Activated CD4-positive, alpha-beta T cell treated with anti-CD3 and anti-CD28 coated beads for 36 hours (primary cell): ENCODE results near the gene CHTF18. TPM values are rescaled to one million over a fixed set of nuclear protein-coding genes. Genes with fewer than 3 reads are reported as not detected.
A peak's percentile ranks its signal among the peaks of the same experiment; 100 is the strongest.

Source experiments
- ATAC-seq: fragments of 200-7000 bp; cut with Tn5 transposase; one replicate; pipeline ENCODE4 v1.10.0; 2021; ENCODE audit warnings: mild to moderate bottlenecking, moderate library complexity
- CTCF ChIA-PET: fragments of 350-600 bp; sonication (Branson Sonifier 250); formaldehyde crosslinking; loops from one replicate; lab custom pipeline; 2021; ENCODE audit warnings: antibody characterized with exemption; lab: Charles Lee
- POLR2A ChIA-PET: fragments of 350-600 bp; sonication (Branson Sonifier 250); formaldehyde crosslinking; loops from one replicate; lab custom pipeline; 2021; ENCODE audit warnings: antibody characterized with exemption, inconsistent platforms; lab: Charles Lee
- DNase-seq: peaks from one replicate; pipeline ENCODE4 v3.0.0-alpha.2; 2020
- H3K27ac Mint-ChIP-seq: one replicate; pipeline ENCODE4 v1.8.0; 2021; ENCODE audit warnings: mixed read lengths
- H3K27me3 Mint-ChIP-seq: one replicate; pipeline ENCODE4 v1.8.0; 2021; ENCODE audit warnings: mixed read lengths
- H3K36me3 Mint-ChIP-seq: one replicate; pipeline ENCODE4 v1.8.0; 2021; ENCODE audit warnings: low read depth, mixed read lengths
- H3K4me1 Mint-ChIP-seq: one replicate; pipeline ENCODE4 v1.8.0; 2021; ENCODE audit warnings: mixed read lengths
- H3K4me3 Mint-ChIP-seq: one replicate; pipeline ENCODE4 v1.8.0; 2021; ENCODE audit warnings: mild to moderate bottlenecking, moderate library complexity, mixed read lengths
- H3K9me3 Mint-ChIP-seq: one replicate; pipeline ENCODE4 v1.8.0; 2021; ENCODE audit warnings: low read depth, mixed read lengths
- intact Hi-C, 2 experiments: fragments of 100-400 bp; cut with DNase I in 1 of 2; cut with micrococcal nuclease in 1 of 2; formaldehyde crosslinking; loops; one replicate each; pipeline versions ENCODE4 v1.14.2 to v1.15.1; 2022 to 2024; cut with DNase I, micrococcal nuclease
- total RNA-seq, 2 experiments: library from RNA; stranded (reverse); gene quantifications; one replicate each; pipeline ENCODE4 v1.2.3, GENCODE V29; 2021

The CHTF18 gene
- total RNA-seq, 2 experiments from 2014 or later = 82.2 to 105 TPM

GRCh38 chr16:802914-803753, 14.7 kb downstream of the CHTF18 start:
- Mint-ChIP-seq H3K27me3 (peaks cover 2% of the 10 kb centered on the region), H3K27ac (no peak overlapping the region), H3K36me3 (peaks cover 2% of the 10 kb centered on the region), H3K4me1 (peaks cover 3% of the 10 kb centered on the region), H3K4me3 (no peak overlapping the region), H3K9me3 (no peaks in the 10 kb centered on the region)
- ATAC-seq (no peak), DNase-seq (no peak)
- intact Hi-C loops = no loop called here
- POLR2A ChIA-PET = no interaction called here
- CTCF ChIA-PET = no interaction called here

GRCh38 chr16:803754-804080, 15.3 kb downstream of the CHTF18 start:
- peaks cover 2% of the 10 kb centered on the region for H3K36me3 Mint-ChIP-seq
- H3K9me3 Mint-ChIP-seq = no peaks in the 10 kb centered on the region
- intact Hi-C loops = no loop called here
- H3K27me3 Mint-ChIP-seq = peaks cover 2% of the 10 kb centered on the region
- no peak overlapping the region for H3K27ac Mint-ChIP-seq
- ATAC-seq (no peak), DNase-seq (no peak)
- H3K4me3 Mint-ChIP-seq = no peak overlapping the region
- ChIA-PET POLR2A (no interaction called here), CTCF (interaction anchor here (0.6 kb wide), 1 partner anchor 277 kb away, joined by 3 read pairs; no protein-coding TSS in a partner anchor)
- H3K4me1 Mint-ChIP-seq = peaks cover 8% of the 10 kb centered on the region

- ChIA-PET CTCF (interaction anchor here (0.6 kb wide), 1 partner anchor 276 kb away, joined by 3 read pairs; no protein-coding TSS in a partner anchor), POLR2A (no interaction called here)
- intact Hi-C loops = loop anchor here in 1 of 2 experiments (5.0 kb wide), 2 partner anchors 168 to 277 kb away; partner anchors contain the start of genes CAPN15 and LMF1
- H3K4me1 Mint-ChIP-seq = peaks cover 8% of the 10 kb centered on the region
- no peak overlapping the region for H3K4me3 Mint-ChIP-seq
- peaks cover 2% of the 10 kb centered on the region for H3K27me3 Mint-ChIP-seq
- no peak overlapping the region for H3K27ac Mint-ChIP-seq
- ATAC-seq = no peak
- H3K36me3 Mint-ChIP-seq = peaks cover 2% of the 10 kb centered on the region
- no peak for DNase-seq
- no peaks in the 10 kb centered on the region for H3K9me3 Mint-ChIP-seq
Measured at GRCh38 chr16:804193-805048, 16.0 kb downstream of the CHTF18 start.

- H3K27me3 Mint-ChIP-seq = peaks cover 2% of the 10 kb centered on the region
Measured at GRCh38 chr16:805474-805873, 17.1 kb downstream of the CHTF18 start.

DNA sequence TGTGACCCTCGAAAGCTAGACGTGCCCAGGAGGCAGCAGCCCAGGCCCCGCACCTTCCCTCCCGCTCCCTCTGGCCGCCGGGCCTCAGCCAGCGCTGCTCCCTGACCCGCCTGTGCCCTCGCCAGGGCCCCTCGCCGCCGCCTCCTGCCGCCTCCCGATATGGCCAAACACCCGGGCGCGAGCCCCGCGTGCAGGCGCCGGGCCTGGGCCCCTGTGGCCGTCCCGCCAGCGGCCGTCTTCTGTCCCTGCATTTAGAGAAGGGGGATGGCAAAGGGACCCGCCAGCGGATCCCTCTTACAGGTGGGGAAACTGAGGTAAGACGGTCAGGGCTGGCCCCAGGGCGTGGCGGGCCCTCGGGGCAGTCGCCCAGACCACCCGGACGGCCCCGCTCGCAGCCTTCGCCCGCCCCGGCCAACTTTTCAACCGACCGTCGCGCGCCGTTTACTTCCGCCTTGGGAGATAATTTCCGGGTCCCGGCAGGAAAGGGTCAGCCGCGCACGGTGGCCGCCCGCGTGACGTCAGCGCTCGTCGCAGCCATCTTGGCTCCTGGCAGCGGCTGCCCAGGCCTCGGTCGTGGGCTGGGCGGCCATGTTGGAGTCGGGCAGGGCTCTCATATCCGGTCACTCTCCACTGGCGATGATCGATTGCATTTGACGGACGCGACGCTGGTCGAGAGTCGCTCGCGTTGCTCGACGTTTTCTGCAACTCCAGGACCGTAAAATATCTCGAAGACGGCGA, 19.1 kb downstream of the CHTF18 start:
- POLR2A ChIA-PET = interaction anchor here (0.6 to 1.3 kb wide), 4 partner anchors 19 to 1711 kb away, joined by 3 to 5 read pairs (median 4); partner anchors contain the start of genes CHTF18, RPUSD1 and UNKL

More at GRCh38 chr16:805474-805873, 17.1 kb downstream of the CHTF18 start:
- no peak for DNase-seq
- ATAC-seq = no peak
- no peak overlapping the region for H3K4me3 Mint-ChIP-seq
- CTCF ChIA-PET = interaction anchor here (0.6 kb wide), 1 partner anchor 66 kb away, joined by 3 read pairs; no protein-coding TSS in a partner anchor
- H3K36me3 Mint-ChIP-seq = peaks cover 2% of the 10 kb centered on the region
- no peak overlapping the region for H3K27ac Mint-ChIP-seq
- peaks cover 8% of the 10 kb centered on the region for H3K4me1 Mint-ChIP-seq
- no peaks in the 10 kb centered on the region for H3K9me3 Mint-ChIP-seq
- intact Hi-C loops = loop anchor here in 1 of 2 experiments (5.0 kb wide), 2 partner anchors 167 to 278 kb away; partner anchors contain the start of genes CAPN15 and LMF1
- POLR2A ChIA-PET = no interaction called here

DNA sequence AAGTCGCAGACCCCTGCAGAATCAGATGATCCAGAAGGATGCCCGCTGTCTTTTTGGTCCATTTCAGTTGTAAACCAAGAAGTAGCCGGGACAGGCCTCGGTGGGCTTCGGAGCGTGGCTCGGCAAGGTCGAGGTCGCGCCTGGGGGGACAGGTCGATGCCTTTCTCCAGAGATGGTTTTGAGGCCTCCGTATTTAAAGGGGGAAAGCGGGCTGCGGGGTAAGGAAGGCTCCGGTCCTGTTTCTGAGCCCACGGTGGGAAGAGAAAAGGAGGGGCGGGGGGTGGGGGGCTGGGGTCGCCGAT, 19.6 kb downstream of the CHTF18 start:
- ChIA-PET POLR2A (no interaction called here), CTCF (no interaction called here)
- ATAC-seq = no peak
- intact Hi-C loops = loop anchor here in 1 of 2 experiments (5.0 kb wide), 2 partner anchors 164 to 281 kb away; partner anchors contain the start of genes CAPN15 and LMF1
- DNase-seq = no peak
- H3K27ac Mint-ChIP-seq = peak overlapping the region; percentile 95
- H3K27me3 Mint-ChIP-seq = peaks cover 8% of the 10 kb centered on the region
- peaks cover 2% of the 10 kb centered on the region for H3K36me3 Mint-ChIP-seq
- H3K9me3 Mint-ChIP-seq = no peaks in the 10 kb centered on the region
- peak overlapping the region; percentile 96 for H3K4me3 Mint-ChIP-seq
- H3K4me1 Mint-ChIP-seq = peaks cover 8% of the 10 kb centered on the region

More for the DNA sequence above, 19.1 kb downstream of the CHTF18 start:
- Mint-ChIP-seq H3K27ac (peak overlapping the region; percentile 95), H3K4me3 (peak overlapping the region; percentile 96), H3K36me3 (peaks cover 2% of the 10 kb centered on the region), H3K4me1 (peaks cover 8% of the 10 kb centered on the region), H3K27me3 (peaks cover 4% of the 10 kb centered on the region), H3K9me3 (no peaks in the 10 kb centered on the region)
- CTCF ChIA-PET = interaction anchor here (1.1 kb wide), 2 partner anchors 95 to 295 kb away, joined by 3 to 4 read pairs; no protein-coding TSS in a partner anchor
- peak; percentile 93 for DNase-seq
- ATAC-seq = peak; percentile 98
- intact Hi-C loops = loop anchor here in 1 of 2 experiments (1.0 to 5.0 kb wide), 6 partner anchors 19 to 280 kb away; partner anchors contain the start of genes CAPN15, CHTF18, LMF1 and METTL26

DNA sequence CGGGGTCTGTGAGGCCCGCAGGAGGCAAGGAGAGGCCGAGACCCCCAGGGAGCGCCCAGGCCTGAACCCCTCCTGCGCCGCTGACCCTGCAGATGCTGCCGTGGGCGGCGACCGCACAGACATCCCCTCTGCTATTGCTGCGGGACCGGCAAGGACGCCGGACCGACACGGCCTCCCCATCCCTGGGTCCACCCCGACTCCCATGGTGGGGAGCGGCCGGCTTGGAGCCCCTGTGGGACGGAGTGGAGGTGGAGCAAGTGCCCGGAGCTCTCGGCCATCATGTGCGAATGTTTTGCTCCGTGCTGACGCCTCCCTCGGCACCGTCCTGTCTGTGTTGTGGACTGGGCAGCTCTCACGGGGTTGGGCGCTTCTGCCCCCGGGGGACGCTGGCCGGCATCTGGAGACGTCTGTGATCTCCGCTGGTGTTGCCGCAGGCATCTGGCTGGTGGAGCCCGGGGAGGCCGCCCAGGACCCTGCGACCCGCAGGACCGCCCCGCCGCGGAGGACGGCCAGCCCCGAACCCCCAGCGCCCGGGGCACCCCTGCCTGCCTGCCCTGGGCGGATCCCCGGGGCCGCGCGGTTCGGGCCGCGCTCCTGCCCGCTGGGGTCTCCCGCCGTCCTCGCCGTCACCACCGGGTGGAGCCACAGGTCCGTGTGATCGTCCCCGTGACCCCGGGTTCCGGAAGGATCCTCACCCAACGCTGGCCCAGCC, 24.9 kb downstream of the CHTF18 start:
- H3K4me3 Mint-ChIP-seq = no peak overlapping the region
- no peaks in the 10 kb centered on the region for H3K9me3 Mint-ChIP-seq
- intact Hi-C loops = loop anchor here in 1 of 2 experiments (1.0 to 5.0 kb wide), 3 partner anchors 242 to 379 kb away; no protein-coding TSS in a partner anchor
- H3K4me1 Mint-ChIP-seq = peaks cover 4% of the 10 kb centered on the region
- peak; percentile 76 for DNase-seq
- H3K27me3 Mint-ChIP-seq = peaks cover 15% of the 10 kb centered on the region
- peak; percentile 87 for ATAC-seq
- H3K27ac Mint-ChIP-seq = no peak overlapping the region
- no peaks in the 10 kb centered on the region for H3K36me3 Mint-ChIP-seq
- POLR2A ChIA-PET = no interaction called here
- CTCF ChIA-PET = interaction anchor here (1.0 kb wide), 1 partner anchor 290 kb away, joined by 4 read pairs; no protein-coding TSS in a partner anchor

DNA sequence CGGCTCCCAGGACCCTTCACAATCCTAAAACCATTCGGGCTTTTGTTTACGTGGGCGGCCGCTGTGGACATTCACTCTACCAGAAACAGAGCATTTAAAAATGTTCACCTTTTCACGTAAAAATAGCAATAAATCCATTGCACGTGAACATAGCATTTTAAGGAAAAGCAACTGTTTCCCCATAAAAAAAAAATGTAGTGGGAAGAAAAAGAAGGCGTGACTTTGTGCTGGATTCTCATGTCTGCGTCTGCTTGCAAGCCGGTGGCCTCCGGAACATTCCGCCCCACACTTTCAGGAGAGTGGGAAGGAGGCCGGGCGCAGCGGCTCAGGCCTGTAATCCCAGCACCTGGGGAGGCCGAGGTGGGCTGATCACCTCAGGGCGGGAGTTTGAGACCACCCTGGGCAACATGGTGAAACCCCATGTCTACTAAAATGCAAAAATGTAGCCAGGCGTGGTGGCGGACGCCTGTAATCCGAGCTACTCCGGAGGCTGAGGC, 25.5 kb downstream of the CHTF18 start:
- Mint-ChIP-seq H3K36me3 (no peaks in the 10 kb centered on the region), H3K9me3 (no peaks in the 10 kb centered on the region), H3K27ac (no peak overlapping the region), H3K27me3 (peaks cover 15% of the 10 kb centered on the region), H3K4me1 (no peaks in the 10 kb centered on the region), H3K4me3 (no peak overlapping the region)
- CTCF ChIA-PET = interaction anchor here (0.6 to 1.0 kb wide), 2 partner anchors 290 to 338 kb away, joined by 3 to 4 read pairs; no protein-coding TSS in a partner anchor
- ATAC-seq (no peak), DNase-seq (no peak)
- intact Hi-C loops = loop anchor here (1.0 to 5.0 kb wide), 4 partner anchors 241 to 378 kb away; no protein-coding TSS in a partner anchor
- POLR2A ChIA-PET = no interaction called here

GRCh38 chr16:814974-815373, 26.6 kb downstream of the CHTF18 start:
- H3K36me3 Mint-ChIP-seq = no peaks in the 10 kb centered on the region
- H3K27me3 Mint-ChIP-seq = peaks cover 17% of the 10 kb centered on the region
- ChIA-PET CTCF (interaction anchor here (0.8 kb wide), 1 partner anchor 26 kb away, joined by 4 read pairs; the partner anchor contains the start of genes CHTF18 and RPUSD1), POLR2A (no interaction called here)
- peaks cover 9% of the 10 kb centered on the region for H3K4me1 Mint-ChIP-seq
- H3K27ac Mint-ChIP-seq = no peak overlapping the region
- no peak for ATAC-seq
- intact Hi-C loops = loop anchor here (1.0 to 5.0 kb wide), 3 partner anchors 240 to 377 kb away; no protein-coding TSS in a partner anchor
- DNase-seq = no peak
- no peaks in the 10 kb centered on the region for H3K9me3 Mint-ChIP-seq
- H3K4me3 Mint-ChIP-seq = no peak overlapping the region

DNA sequence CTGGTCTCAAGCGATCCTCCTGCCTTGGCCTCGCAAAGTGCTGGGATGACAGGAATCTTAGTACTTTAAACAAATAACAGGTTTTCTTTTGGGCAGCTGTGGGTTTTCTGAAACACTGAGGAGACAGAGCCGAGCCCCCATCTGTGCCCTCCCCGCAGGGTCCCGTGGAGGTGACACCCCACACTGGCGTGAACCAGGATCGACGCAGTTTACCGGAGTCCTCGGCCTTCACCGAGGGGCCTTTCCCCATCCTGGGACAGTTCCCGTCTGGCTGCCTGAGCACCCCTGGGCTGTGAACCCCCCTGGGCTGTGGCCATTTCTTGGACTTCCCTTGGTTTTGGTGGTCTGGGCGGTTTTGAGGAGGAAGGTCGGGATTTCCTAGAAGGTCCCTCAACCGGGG, 27.4 kb downstream of the CHTF18 start:
- no peak for DNase-seq
- Mint-ChIP-seq H3K9me3 (no peaks in the 10 kb centered on the region), H3K27me3 (peaks cover 19% of the 10 kb centered on the region), H3K4me1 (peaks cover 13% of the 10 kb centered on the region), H3K36me3 (no peaks in the 10 kb centered on the region), H3K4me3 (no peak overlapping the region), H3K27ac (no peak overlapping the region)
- ChIA-PET CTCF (no interaction called here), POLR2A (no interaction called here)
- no peak for ATAC-seq
- intact Hi-C loops = loop anchor here in 1 of 2 experiments (2.0 kb wide), 1 partner anchor 287 kb away; no protein-coding TSS in a partner anchor
